Measurements from ENCODE around the gene COL8A1. TPM values are rescaled to one million over a fixed set of nuclear protein-coding genes. Genes with fewer than 3 reads are reported as not detected.

COL8A1 gene
- total and polyA plus RNA-seq, 9 of the 15 experiments (the other 6 are each of a cell fraction or from before 2014, with no cell fraction given), result 0.07 TPM; not detected in 8

DNA sequence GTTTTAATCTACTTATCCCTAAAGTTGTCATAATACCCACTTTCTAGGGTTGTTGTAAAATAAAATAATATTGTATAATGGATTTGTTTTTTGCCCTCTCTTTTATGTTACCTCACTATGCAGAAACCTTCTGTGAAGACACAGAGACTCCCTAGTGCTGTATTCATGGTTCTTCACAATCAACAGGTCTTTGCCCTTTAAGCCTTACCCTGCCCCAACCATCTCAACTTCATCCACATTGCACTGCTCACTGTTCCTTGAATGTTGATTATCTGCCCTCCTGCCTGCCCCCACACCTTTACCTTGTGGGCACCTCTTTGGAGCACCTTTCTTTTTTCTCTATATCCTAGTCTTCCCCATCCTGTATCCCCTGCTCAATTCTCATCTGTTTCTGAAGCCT lies 200.4 kb downstream of the COL8A1 start (continued):
- TF ChIP-seq SETDB1 (IDR thresholded peaks at IDR 0.05; ENCODE audit: low read length) (no peak), FOXJ2 (tag; IDR thresholded peaks at IDR 0.05) (no peak), GABPB1 (CRISPR knock-in tag; IDR thresholded peaks at IDR 0.05) (no peak), SIX5 (IDR thresholded peaks at IDR 0.05; ENCODE audit: borderline replicate concordance in 1 of 2, insufficient read depth in 1 of 2, low read depth in 1 of 2, low read length in 2 of 2) (no peak), SRSF1 (IDR thresholded peaks at IDR 0.05; ENCODE audit: low read depth, low read length) (no peak), TCFL5 (CRISPR knock-in tag; conservative IDR thresholded peaks at IDR 0.05) (no peak), EGR1 (conservative IDR thresholded peaks at IDR 0.05) (no peak), DNMT1 (IDR thresholded peaks at IDR 0.05) (no peak)
- TF ChIP-seq, protein P1, sequence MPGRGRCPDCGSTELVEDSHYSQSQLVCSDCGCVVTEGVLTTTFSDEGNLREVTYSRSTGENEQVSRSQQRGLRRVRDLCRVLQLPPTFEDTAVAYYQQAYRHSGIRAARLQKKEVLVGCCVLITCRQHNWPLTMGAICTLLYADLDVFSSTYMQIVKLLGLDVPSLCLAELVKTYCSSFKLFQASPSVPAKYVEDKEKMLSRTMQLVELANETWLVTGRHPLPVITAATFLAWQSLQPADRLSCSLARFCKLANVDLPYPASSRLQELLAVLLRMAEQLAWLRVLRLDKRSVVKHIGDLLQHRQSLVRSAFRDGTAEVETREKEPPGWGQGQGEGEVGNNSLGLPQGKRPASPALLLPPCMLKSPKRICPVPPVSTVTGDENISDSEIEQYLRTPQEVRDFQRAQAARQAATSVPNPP (IDR thresholded peaks at IDR 0.05; ENCODE audit: borderline replicate concordance, insufficient read depth, insufficient read length), result no peak
- TF ChIP-seq, protein P2, sequence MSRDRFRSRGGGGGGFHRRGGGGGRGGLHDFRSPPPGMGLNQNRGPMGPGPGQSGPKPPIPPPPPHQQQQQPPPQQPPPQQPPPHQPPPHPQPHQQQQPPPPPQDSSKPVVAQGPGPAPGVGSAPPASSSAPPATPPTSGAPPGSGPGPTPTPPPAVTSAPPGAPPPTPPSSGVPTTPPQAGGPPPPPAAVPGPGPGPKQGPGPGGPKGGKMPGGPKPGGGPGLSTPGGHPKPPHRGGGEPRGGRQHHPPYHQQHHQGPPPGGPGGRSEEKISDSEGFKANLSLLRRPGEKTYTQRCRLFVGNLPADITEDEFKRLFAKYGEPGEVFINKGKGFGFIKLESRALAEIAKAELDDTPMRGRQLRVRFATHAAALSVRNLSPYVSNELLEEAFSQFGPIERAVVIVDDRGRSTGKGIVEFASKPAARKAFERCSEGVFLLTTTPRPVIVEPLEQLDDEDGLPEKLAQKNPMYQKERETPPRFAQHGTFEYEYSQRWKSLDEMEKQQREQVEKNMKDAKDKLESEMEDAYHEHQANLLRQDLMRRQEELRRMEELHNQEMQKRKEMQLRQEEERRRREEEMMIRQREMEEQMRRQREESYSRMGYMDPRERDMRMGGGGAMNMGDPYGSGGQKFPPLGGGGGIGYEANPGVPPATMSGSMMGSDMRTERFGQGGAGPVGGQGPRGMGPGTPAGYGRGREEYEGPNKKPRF (IDR thresholded peaks at IDR 0.05; ENCODE audit: low read depth, low read length), result no peak
- TF ChIP-seq, protein P3, sequence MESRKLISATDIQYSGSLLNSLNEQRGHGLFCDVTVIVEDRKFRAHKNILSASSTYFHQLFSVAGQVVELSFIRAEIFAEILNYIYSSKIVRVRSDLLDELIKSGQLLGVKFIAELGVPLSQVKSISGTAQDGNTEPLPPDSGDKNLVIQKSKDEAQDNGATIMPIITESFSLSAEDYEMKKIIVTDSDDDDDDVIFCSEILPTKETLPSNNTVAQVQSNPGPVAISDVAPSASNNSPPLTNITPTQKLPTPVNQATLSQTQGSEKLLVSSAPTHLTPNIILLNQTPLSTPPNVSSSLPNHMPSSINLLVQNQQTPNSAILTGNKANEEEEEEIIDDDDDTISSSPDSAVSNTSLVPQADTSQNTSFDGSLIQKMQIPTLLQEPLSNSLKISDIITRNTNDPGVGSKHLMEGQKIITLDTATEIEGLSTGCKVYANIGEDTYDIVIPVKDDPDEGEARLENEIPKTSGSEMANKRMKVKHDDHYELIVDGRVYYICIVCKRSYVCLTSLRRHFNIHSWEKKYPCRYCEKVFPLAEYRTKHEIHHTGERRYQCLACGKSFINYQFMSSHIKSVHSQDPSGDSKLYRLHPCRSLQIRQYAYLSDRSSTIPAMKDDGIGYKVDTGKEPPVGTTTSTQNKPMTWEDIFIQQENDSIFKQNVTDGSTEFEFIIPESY (CRISPR knock-in tag; IDR thresholded peaks at IDR 0.05), result no peak
- TF ChIP-seq, protein P4, sequence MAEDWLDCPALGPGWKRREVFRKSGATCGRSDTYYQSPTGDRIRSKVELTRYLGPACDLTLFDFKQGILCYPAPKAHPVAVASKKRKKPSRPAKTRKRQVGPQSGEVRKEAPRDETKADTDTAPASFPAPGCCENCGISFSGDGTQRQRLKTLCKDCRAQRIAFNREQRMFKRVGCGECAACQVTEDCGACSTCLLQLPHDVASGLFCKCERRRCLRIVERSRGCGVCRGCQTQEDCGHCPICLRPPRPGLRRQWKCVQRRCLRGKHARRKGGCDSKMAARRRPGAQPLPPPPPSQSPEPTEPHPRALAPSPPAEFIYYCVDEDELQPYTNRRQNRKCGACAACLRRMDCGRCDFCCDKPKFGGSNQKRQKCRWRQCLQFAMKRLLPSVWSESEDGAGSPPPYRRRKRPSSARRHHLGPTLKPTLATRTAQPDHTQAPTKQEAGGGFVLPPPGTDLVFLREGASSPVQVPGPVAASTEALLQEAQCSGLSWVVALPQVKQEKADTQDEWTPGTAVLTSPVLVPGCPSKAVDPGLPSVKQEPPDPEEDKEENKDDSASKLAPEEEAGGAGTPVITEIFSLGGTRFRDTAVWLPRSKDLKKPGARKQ (CRISPR knock-in tag; IDR thresholded peaks at IDR 0.05), result no peak
